Mesothelial cell of epicardium (in vitro differentiated cells): ENCODE results near the gene GOLGA7B. TPM values are rescaled to one million over a fixed set of nuclear protein-coding genes. Genes with fewer than 3 reads are reported as not detected.

Experiments
- DNase-seq, 2 experiments: peaks; one replicate each; pipeline ENCODE4 v3.0.0; 2021; ENCODE audit warnings: low spot score in 2 of 2; ENCODE audit not compliant: unreplicated experiment in 2 of 2
- H3K27ac Mint-ChIP-seq: 2 replicates; pipeline ENCODE4 v1.8.0; 2021; ENCODE audit warnings: mixed read lengths
- H3K27me3 Mint-ChIP-seq: 2 replicates; pipeline ENCODE4 v1.8.0; 2021; ENCODE audit warnings: low read depth, mixed read lengths
- H3K36me3 Mint-ChIP-seq: 2 replicates; pipeline ENCODE4 v1.8.0; 2021; ENCODE audit warnings: mixed read lengths
- H3K4me1 Mint-ChIP-seq: 2 replicates; pipeline ENCODE4 v1.8.0; 2021; ENCODE audit warnings: mixed read lengths
- H3K4me3 Mint-ChIP-seq: 2 replicates; pipeline ENCODE4 v1.8.0; 2021; ENCODE audit warnings: mild to moderate bottlenecking, moderate library complexity, mixed read lengths
- H3K9me3 Mint-ChIP-seq: 2 replicates; pipeline ENCODE4 v1.8.0; 2021; ENCODE audit warnings: mixed read lengths
- total RNA-seq: library from RNA; stranded (reverse); gene quantifications from 3 replicates; pipeline ENCODE4 v1.2.1, GENCODE V29; 2021
- TF ChIP-seq, protein P1 (sequence below): fragments of 200-600 bp; sonication (generic); IDR thresholded peaks from one replicate; pipeline ENCODE4 v1.5.0; 2021; ENCODE audit warnings: antibody characterized with exemption; ENCODE audit not compliant: unreplicated experiment

GOLGA7B gene
- total RNA-seq, 1 donor from 2014 or later, result 0.16 TPM

- peaks cover 50% of the 10 kb centered on the region for H3K27me3 Mint-ChIP-seq
- H3K36me3 Mint-ChIP-seq, result no peaks in the 10 kb centered on the region
- DNase-seq, result no peak
- H3K9me3 Mint-ChIP-seq, result no peaks in the 10 kb centered on the region
- TF ChIP-seq, protein P1, sequence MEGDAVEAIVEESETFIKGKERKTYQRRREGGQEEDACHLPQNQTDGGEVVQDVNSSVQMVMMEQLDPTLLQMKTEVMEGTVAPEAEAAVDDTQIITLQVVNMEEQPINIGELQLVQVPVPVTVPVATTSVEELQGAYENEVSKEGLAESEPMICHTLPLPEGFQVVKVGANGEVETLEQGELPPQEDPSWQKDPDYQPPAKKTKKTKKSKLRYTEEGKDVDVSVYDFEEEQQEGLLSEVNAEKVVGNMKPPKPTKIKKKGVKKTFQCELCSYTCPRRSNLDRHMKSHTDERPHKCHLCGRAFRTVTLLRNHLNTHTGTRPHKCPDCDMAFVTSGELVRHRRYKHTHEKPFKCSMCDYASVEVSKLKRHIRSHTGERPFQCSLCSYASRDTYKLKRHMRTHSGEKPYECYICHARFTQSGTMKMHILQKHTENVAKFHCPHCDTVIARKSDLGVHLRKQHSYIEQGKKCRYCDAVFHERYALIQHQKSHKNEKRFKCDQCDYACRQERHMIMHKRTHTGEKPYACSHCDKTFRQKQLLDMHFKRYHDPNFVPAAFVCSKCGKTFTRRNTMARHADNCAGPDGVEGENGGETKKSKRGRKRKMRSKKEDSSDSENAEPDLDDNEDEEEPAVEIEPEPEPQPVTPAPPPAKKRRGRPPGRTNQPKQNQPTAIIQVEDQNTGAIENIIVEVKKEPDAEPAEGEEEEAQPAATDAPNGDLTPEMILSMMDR, result no peak
- H3K4me3 Mint-ChIP-seq, result no peak overlapping the region
- H3K27ac Mint-ChIP-seq, result no peak overlapping the region
- H3K4me1 Mint-ChIP-seq, result no peaks in the 10 kb centered on the region
Measured at GRCh38 chr10:97825020-97825760, 24.5 kb upstream of the GOLGA7B start.

DNA sequence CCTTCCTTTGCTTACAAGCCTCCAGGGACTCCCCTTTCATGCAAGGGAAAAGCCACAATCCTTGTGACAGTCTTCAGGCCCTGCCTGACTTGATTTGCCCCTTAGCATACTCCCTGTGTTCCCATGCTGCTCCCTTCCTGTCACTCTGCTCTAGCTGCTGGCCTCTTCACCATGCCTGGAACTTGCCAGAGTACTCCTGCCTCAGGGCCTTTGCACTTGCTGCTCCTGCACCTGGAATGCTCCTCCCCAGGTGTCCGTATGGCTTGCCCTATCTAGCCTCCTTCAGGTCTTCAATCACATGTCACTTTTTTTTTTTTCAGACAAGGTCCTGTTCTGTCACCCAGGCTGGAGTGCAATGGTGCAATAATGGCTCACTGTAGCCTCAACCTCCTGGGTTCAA lies 22.8 kb upstream of the GOLGA7B start:
- Mint-ChIP-seq H3K4me3 (no peak overlapping the region), H3K4me1 (no peaks in the 10 kb centered on the region), H3K27ac (no peak overlapping the region), H3K9me3 (no peaks in the 10 kb centered on the region), H3K36me3 (no peaks in the 10 kb centered on the region), H3K27me3 (peaks cover 61% of the 10 kb centered on the region)
- TF ChIP-seq, protein P1, result no peak
- no peak for DNase-seq

DNA sequence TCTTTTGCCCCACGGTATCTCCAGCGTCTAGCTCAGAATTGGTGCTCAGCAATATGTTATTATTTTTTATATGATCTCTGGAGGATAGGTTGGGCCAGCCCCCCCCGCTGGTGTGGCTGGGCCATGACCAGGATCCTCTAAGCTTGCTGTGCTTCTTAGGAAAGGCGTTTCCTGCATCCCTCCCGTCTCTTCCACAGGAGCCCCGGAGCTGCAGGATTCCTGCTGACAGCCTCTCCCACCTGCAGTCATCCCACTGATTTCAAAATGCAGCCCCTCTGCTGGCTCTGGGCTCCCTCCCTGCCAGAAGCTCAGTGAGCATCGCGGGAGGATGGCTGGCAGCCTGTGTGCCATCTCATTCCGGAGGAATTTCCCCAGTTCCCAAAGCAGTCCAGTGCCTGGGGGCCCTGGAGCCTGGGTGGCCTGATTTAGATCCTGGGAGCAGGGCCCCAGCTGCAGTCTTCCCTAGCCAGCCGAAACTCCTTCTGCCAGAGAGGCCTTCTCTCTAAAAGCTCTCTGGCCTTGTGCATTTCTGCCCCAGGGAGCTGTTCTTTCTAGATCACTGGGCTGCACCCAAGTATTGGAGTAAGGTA lies 21.8 kb upstream of the GOLGA7B start:
- no peak overlapping the region for H3K27ac Mint-ChIP-seq
- peaks cover 67% of the 10 kb centered on the region for H3K27me3 Mint-ChIP-seq
- DNase-seq, result no peak
- H3K4me1 Mint-ChIP-seq, result no peaks in the 10 kb centered on the region
- no peaks in the 10 kb centered on the region for H3K36me3 Mint-ChIP-seq
- no peak overlapping the region for H3K4me3 Mint-ChIP-seq
- TF ChIP-seq, protein P1, result no peak
- H3K9me3 Mint-ChIP-seq, result no peaks in the 10 kb centered on the region

GRCh38 chr10:97828721-97829120 lies 20.9 kb upstream of the GOLGA7B start:
- no peak overlapping the region for H3K4me3 Mint-ChIP-seq
- TF ChIP-seq, protein P1, result no peak
- no peak for DNase-seq
- H3K9me3 Mint-ChIP-seq, result no peaks in the 10 kb centered on the region
- peaks cover 74% of the 10 kb centered on the region for H3K27me3 Mint-ChIP-seq
- H3K36me3 Mint-ChIP-seq, result no peaks in the 10 kb centered on the region
- H3K4me1 Mint-ChIP-seq, result no peaks in the 10 kb centered on the region
- H3K27ac Mint-ChIP-seq, result no peak overlapping the region

DNA sequence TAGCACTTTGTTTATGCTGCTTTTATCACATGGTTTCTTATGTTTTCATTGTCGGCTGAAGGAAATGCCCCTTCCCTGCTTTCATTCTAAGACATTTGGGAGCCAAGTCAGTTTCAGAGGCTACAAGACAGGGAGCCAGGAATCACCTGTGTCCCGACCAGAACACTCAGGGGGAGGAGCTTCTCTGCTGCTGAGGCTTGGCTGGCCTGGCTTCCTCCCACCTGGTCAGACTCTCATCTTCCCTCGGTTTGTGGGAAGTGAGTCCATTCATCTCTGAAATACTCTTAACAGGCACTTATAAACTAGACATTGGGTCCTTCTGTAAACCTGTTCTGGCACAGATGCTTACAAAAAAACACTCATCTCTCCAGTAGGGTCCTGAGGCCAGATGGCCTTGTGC lies 19.6 kb upstream of the GOLGA7B start:
- TF ChIP-seq, protein P1, result no peak
- Mint-ChIP-seq H3K36me3 (no peaks in the 10 kb centered on the region), H3K27ac (no peak overlapping the region), H3K9me3 (no peaks in the 10 kb centered on the region), H3K4me3 (no peak overlapping the region), H3K4me1 (no peaks in the 10 kb centered on the region), H3K27me3 (peaks cover 81% of the 10 kb centered on the region)
- no peak for DNase-seq
